Ramos (cell line): ENCODE results near the gene TK1.
"Not testable (repeated sequence)": the region's sequence is repeated elsewhere in the genome, so short reads cannot be mapped to it uniquely, and the experiment has no call there.

Experiments
- in situ Hi-C: fragments of 300-500 bp; cut with MboI; formaldehyde crosslinking; loops from one replicate; pipeline ENCODE4 v1.14.3; 2022; ENCODE audit warnings: low sequenced_read_pairs; ENCODE audit not compliant: unreplicated experiment

Gene TK1

DNA sequence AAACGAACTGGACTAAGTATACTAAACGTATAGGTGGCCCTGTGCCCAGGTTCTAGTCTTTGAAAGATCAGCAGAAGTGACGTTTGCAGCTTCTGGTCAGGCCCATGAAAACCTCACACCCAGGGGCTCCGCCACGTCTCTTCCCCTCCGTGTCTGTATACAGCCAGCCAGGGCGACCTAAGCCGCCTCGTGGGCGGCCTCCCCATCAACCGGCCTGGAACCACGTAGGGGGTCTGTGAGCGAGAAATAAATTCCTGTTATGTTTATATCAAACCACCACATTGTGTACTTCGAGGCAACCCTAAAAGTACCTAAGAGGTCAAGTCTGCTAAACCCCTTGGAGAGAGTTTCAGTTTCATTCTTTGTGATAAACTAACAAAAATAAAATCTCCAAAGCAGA lies 6.8 kb downstream of the TK1 start:
- in situ Hi-C loops: no loop called here

DNA sequence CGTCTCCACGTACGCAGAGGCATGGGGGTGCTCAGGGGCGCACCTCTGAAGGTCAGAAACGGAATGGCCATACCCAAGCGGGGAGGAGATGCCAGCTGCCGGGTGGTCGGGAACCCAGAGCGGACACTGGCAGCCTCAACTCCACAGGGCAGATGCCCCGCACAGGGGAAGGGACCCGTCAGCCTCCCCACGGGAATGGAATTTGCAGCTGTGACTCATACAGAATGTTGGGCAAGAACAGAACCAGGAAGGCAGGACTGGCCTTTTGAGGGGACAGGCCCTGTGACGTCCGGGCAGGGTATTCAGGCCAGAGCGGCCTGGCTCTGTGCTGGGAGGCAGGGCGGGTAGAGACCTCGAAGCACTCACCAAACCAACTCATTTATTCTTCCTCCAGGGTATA lies 7.5 kb downstream of the TK1 start:
- in situ Hi-C loops: loop anchor here (5.0 kb wide), 1 partner anchor 67 kb away; no protein-coding TSS in a partner anchor

DNA sequence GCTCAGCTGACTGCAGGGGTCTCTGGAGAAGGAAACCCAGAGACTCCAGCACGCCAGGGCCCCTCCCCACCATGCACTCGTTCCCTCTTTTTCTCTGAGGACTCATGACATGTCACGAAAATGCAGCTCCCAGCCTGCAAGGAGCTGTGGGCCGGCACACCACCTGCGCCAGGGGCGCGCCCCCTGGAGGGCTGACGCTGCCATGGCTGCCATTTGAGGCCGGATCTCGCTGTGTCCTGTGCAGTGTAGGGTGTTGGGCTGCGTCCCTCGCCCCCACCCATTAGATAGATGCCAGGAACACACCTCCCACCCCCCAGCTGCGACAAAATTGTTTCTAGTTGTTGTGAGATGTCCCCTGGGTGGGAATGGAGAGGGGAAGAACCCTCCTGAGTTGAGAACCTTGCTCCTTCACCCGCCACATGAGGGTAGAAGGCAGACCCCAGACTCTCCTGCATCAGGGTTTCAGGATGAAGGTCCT lies 10.3 kb downstream of the TK1 start:
- in situ Hi-C loops: loop anchor here (5.0 kb wide), 1 partner anchor 64 kb away; no protein-coding TSS in a partner anchor

- in situ Hi-C loops: loop anchor here (5.0 kb wide), 1 partner anchor 63 kb away; no protein-coding TSS in a partner anchor
Observed at GRCh38 chr17:78175643-78175981, 11.2 kb downstream of the TK1 start.

- in situ Hi-C loops: loop anchor here (5.0 kb wide), 1 partner anchor 63 kb away; no protein-coding TSS in a partner anchor
Observed at GRCh38 chr17:78174870-78175642, 11.8 kb downstream of the TK1 start.

DNA sequence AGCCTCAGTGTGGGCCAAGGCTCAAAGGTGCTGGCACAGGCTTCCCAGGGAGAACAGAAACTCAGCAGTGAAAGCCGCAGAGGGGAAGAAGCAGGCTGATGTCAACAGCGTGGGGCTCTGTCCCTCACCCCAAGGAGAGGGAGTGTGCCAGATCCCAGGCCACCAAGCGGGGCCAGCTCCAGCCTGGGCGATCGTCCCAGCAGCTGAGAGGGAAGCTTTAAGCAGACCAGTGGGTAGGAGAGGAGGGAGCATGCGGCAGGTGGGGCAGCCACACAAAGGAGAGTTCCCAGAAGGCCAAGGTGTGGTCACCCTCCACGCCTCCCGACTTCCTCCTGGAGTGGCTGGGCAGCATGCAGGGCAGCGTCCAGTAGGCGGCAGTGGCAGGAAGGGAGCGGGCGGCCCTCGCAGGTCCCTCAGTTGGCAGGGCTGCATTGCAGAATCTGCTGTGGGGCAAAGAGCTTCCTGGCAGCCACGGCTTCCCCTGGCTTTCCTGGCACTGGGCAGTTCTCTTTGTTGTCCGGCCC lies 12.4 kb downstream of the TK1 start:
- in situ Hi-C loops: no loop called here

GRCh38 chr17:78173097-78173715 lies 13.6 kb downstream of the TK1 start:
- in situ Hi-C loops: no loop called here

GRCh38 chr17:78172249-78173051 lies 14.4 kb downstream of the TK1 start:
- in situ Hi-C loops: no loop called here

DNA sequence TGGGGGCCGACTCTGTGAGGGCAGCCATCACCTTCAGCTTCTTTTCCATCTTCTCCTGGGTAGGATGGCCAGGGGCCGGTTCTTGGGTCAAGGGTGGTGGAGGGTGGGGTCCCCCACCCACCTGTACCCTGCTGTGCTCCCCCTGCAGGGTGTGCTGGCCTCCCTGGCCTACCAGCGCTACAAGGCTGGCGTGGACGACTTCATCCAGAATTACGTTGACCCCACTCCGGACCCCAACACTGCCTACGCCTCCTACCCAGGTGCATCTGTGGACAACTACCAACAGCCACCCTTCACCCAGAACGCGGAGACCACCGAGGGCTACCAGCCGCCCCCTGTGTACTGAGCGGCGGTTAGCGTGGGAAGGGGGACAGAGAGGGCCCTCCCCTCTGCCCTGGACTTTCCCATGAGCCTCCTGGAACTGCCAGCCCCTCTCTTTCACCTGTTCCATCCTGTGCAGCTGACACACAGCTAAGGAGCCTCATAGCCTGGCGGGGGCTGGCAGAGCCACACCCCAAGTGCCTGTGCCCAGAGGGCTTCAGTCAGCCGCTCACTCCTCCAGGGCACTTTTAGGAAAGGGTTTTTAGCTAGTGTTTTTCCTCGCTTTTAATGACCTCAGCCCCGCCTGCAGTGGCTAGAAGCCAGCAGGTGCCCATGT lies 15.1 kb downstream of the TK1 start:
- in situ Hi-C loops: not testable (repeated sequence)

DNA sequence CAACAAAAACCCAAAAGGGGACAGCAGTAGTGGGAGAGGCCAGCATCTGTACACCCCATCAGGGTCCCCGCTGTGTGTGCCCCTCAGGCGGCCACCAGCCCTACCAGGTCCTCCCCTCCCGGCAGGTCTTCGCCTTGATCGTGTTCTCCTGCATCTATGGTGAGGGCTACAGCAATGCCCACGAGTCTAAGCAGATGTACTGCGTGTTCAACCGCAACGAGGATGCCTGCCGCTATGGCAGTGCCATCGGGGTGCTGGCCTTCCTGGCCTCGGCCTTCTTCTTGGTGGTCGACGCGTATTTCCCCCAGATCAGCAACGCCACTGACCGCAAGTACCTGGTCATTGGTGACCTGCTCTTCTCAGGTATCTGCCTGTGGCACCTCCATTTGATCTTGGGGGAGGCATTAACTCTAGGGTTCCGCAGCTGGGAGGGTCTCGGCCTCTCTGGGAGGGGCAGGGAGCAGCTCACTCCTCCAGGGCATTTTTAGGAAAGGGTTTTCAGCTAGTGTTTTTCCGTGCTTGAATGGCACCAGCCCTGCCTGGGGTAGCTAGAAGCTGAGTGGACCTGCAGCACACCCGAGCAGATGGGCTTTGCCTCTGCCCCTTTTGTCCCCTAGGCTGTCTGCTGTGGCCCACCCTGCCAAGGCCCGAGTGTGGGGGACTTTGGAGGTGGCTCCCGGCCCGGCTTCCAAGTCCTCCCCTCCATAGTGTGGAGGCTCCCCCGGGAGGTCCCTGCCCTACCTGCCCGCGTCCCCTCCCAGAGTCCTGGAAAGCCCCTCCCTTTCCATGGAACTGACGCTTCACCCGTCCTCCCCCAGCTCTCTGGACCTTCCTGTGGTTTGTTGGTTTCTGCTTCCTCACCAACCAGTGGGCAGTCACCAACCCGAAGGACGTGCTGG lies 15.9 kb downstream of the TK1 start:
- in situ Hi-C loops: no loop called here

- in situ Hi-C loops: no loop called here
Observed at GRCh38 chr17:78168903-78169793, 17.7 kb downstream of the TK1 start.

- in situ Hi-C loops: no loop called here
Observed at GRCh38 chr17:78168242-78168902, 18.5 kb downstream of the TK1 start, which contains the start of gene SYNGR2. Gene SYNGR2, plus strand, starts transcription at chr17:78168581. Its CDS starts 36 bp downstream, at chr17:78168617.

DNA sequence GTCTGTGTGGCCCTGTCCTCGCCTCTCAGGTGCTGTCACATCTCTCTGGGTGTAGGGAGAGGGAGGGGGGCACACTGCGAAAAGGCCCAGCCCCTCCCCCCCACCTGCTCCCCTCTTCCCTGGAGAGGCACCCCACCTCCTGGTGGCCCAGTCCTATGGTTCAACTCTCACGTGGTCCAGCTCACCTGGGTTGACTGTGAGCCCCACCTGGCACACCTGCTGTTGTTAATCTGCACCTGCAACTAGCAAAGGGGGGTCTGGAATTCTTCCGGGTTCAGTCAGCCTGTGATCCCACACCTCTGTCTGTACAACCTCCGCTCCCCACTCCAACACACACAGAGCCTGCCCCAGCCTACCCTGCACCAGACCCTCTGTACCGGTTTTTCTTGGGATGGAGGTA lies 20.4 kb downstream of the TK1 start:
- in situ Hi-C loops: no loop called here

DNA sequence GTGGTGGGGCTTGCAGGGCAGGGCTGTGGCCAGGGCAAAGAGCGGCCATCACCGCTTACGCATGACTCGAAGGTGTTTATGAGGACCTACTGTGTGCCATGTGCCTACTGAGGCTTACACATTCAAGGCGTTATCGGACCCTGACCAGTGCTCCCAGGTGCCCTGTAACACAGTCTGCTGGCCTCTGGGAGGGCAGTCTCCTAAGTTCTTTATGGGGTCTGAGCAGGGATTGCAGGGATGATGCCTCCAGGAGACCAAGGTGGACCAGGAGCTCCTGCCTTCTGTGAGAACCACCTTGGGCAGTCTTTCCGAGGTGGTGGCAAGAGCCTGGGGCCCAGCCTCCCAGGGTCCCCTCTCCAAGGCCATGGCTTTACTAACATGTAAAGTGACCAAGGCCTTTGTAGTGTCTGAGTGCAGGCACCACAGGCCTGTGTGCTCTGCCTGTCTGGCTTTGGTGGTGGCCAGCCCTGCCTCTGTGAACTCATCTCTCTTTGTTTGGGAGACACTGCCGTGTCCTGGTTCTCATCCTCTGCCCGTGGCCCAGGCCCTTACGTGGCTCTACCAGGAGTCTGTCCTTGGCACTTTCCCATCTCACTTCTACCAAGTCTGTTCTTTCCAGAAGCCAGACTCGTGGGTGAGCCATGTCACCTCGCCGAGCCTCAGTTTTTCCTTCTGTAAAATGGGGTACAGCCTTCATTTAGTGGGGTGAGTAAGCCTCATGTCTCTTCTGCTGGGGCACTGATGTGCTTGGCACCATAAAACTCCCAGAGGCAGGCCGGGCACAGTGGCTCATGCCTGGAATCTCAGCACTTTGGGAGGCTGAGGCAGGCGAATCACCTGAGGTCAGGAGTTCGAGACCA lies 21.9 kb downstream of the TK1 start:
- in situ Hi-C loops: no loop called here

DNA sequence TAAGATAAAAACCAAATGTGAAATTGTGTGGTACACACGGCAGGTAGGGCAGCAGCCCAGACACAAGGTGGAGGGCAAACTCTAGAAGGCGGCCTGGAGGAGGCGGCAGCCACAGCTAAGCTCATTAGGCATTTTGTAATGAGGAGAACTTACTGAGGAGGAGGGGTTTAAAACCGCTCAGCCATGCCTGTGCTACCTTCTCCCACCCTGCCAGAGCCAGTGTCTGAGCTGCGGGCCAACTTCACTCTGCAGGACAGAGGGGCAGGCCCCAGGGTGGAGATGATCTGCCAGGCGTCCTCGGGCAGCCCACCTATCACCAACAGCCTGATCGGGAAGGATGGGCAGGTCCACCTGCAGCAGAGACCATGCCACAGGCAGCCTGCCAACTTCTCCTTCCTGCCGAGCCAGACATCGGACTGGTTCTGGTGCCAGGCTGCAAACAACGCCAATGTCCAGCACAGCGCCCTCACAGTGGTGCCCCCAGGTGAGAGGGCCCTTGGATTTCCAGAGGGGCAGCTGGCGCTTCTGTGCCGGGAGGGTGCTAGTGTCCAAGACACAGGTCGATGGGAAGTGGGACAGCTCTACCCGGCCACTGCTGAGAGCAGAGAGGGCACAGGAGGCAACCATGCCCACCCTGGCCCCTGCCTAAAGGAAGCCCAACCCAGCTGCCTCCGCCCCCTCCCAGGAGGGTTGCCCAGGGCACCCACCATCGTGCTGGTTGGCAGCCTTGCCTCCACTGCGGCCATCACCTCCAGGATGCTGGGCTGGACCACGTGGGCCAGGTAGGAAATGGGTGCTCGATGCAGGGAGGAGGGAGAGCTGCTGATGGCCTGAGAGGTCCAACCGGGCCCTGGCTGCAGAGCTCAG lies 22.7 kb downstream of the TK1 start:
- in situ Hi-C loops: no loop called here
